T-helper 17 cell (primary cell): Measurements from ENCODE around the gene LMBR1L. TPM values are rescaled to one million over a fixed set of nuclear protein-coding genes. Genes with fewer than 3 reads are reported as not detected.
"Not testable (repeated sequence)": the region's sequence is repeated elsewhere in the genome, so short reads cannot be mapped to it uniquely, and the experiment has no call there.

ENCODE experiments used
- ATAC-seq: fragments of 150-1000 bp; cut with Tn5 transposase; 2 replicates; pipeline ENCODE4 v1.10.0; 2021; ENCODE audit warnings: mild to moderate bottlenecking, moderate library complexity
- DNase-seq, 3 donors: peaks; one replicate each; pipeline versions ENCODE4 v3.0.0 to v3.0.0-alpha.2; 2020 to 2021
- H3K9me3 ChIP-seq: one replicate; pipeline ENCODE4 v1.7.0; 2013; ENCODE audit warnings: low read length, mild to moderate bottlenecking; ENCODE audit not compliant: control insufficient read depth, poor library complexity, severe bottlenecking
- H3K27ac Mint-ChIP-seq: one replicate; pipeline ENCODE4 v1.8.0; 2022; ENCODE audit warnings: mild to moderate bottlenecking, moderate library complexity, mixed read lengths
- H3K27me3 Mint-ChIP-seq: one replicate; pipeline ENCODE4 v1.8.0; 2022; ENCODE audit warnings: mixed read lengths
- H3K36me3 Mint-ChIP-seq: one replicate; pipeline ENCODE4 v1.8.0; 2022; ENCODE audit warnings: low read depth, mixed read lengths
- H3K4me1 Mint-ChIP-seq: one replicate; pipeline ENCODE4 v1.8.0; 2022; ENCODE audit warnings: mild to moderate bottlenecking, mixed read lengths
- H3K4me3 Mint-ChIP-seq: one replicate; pipeline ENCODE4 v1.8.0; 2022; ENCODE audit warnings: mild to moderate bottlenecking, moderate library complexity, mixed read lengths
- total RNA-seq, 4 donors: library from RNA in 2 of 4; stranded (reverse) in 2 of 4; gene quantifications; one replicate each; pipeline ENCODE4 v1.2.3 and lab custom pipeline; 2022 to 2026

The LMBR1L gene, protein sequence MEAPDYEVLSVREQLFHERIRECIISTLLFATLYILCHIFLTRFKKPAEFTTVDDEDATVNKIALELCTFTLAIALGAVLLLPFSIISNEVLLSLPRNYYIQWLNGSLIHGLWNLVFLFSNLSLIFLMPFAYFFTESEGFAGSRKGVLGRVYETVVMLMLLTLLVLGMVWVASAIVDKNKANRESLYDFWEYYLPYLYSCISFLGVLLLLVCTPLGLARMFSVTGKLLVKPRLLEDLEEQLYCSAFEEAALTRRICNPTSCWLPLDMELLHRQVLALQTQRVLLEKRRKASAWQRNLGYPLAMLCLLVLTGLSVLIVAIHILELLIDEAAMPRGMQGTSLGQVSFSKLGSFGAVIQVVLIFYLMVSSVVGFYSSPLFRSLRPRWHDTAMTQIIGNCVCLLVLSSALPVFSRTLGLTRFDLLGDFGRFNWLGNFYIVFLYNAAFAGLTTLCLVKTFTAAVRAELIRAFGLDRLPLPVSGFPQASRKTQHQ
- total RNA-seq (100 to 1,000 TPM; 257 to 270 TPM), total RNA-seq (lab: John Stamatoyannopoulos, UW) (111 to 152 reads per million in 2 donors)

DNA sequence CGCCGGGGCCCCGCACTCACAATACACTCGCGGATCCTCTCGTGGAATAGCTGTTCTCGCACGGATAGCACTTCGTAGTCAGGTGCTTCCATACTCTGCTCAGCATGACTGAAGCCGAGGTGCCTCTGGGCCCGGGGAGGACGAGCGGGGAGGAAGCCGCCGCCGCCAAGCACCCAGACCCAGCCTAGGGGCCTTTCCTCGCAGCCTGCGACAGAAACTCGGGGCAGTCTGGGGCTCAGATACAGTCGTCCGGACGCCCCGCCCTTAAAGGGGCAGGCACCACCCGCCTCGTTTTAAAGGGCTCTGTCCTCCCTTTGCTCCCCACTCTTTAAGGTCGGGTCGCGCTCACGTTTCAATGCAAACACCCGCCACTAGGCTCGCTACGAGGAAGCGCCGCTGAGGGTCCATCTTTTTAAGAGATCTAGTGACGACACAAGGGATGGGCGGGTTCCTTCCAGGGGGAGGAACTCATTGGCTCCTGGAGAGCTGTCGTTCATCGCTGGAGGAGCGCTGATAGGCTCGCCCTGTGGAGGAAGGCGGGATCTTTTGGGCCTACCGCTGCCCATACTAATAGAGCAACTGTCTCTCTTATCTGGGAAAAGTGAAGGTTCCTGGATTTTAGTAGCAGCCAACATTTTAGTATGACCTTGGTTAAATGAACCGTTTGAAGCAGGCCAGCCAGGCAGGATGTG is at the start of gene LMBR1L:
LMBR1L (minus strand) TSS at position 384 of the 692 bp plus-strand sequence; CDS start at position 92, 292 bp downstream.
- DNase-seq (peak; percentile 85 to 93 (median 91)), ATAC-seq (peak; percentile 94)
- Mint-ChIP-seq H3K27me3 (no peaks in the 10 kb centered on the region), H3K4me3 (peak within 1 kb of the TSS; percentile 98), H3K4me1 (peaks cover 23% of the 10 kb centered on the region), H3K36me3 (peaks cover 2% of the 10 kb centered on the region), H3K27ac (peak within 1 kb of the TSS; percentile 99)
- no peaks in the 10 kb centered on the region for H3K9me3 ChIP-seq

DNA sequence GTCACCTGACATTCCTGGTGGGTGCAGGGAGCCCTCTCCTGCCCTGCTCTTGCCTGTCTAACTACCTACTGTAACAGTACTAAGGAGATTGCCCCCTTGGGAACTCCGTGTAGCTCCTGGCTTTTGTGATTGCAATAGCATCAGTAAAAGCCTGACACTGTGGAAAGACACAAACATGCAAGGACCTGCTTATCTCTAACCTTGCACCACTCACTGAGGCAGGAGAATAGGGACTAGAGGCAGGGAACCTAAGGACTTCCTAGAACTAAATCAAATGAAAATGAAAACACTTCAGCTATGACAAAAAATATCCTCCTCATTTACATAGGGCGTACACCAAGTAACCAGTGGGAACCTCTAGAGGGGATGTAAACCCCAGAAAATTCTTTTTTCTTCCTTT is 49.8 kb upstream of the LMBR1L start:
- no peaks in the 10 kb centered on the region for H3K9me3 ChIP-seq
- no peaks in the 10 kb centered on the region for H3K4me1 Mint-ChIP-seq
- no peak overlapping the region for H3K27ac Mint-ChIP-seq
- no peaks in the 10 kb centered on the region for H3K27me3 Mint-ChIP-seq
- DNase-seq, result no peak
- ATAC-seq, result no peak
- H3K36me3 Mint-ChIP-seq, result no peaks in the 10 kb centered on the region
- H3K4me3 Mint-ChIP-seq, result no peak overlapping the region

DNA sequence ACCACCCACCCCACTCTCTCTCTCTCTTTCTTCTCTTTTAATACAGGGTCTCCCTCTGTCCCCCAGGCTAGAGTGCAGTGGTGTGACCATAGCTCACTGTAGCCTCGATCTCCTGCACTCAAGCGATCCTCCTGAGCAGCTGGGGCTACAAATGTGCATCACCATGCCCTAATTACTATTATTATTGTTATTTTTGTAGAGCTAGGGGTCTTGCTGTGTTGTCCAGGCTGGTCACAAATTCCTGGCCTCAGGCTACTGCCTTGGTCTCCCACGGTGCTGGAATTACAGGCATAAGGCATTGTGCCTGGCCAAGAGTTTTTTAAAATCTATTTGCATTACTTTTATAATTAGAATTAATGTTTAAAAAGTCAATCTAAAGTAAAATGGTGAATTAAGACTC is 43.6 kb upstream of the LMBR1L start:
- no peak overlapping the region for H3K4me3 Mint-ChIP-seq
- no peaks in the 10 kb centered on the region for H3K9me3 ChIP-seq
- H3K36me3 Mint-ChIP-seq, result no peaks in the 10 kb centered on the region
- peak overlapping the region; percentile 29 for H3K27ac Mint-ChIP-seq
- ATAC-seq (no peak), DNase-seq (no peak)
- peaks cover 4% of the 10 kb centered on the region for H3K4me1 Mint-ChIP-seq
- no peaks in the 10 kb centered on the region for H3K27me3 Mint-ChIP-seq

- Mint-ChIP-seq H3K27ac (no peak overlapping the region), H3K4me1 (peaks cover 13% of the 10 kb centered on the region), H3K27me3 (no peaks in the 10 kb centered on the region), H3K36me3 (peaks cover 4% of the 10 kb centered on the region), H3K4me3 (no peak overlapping the region)
- DNase-seq, result no peak
- no peak for ATAC-seq
- no peaks in the 10 kb centered on the region for H3K9me3 ChIP-seq
Observed at GRCh38 chr12:49147384-49147783, 36.7 kb upstream of the LMBR1L start.

GRCh38 chr12:49146406-49146805 is 35.8 kb upstream of the LMBR1L start:
- H3K4me1 Mint-ChIP-seq, result peaks cover 13% of the 10 kb centered on the region
- DNase-seq (no peak), ATAC-seq (no peak)
- no peak overlapping the region for H3K4me3 Mint-ChIP-seq
- H3K27me3 Mint-ChIP-seq, result no peaks in the 10 kb centered on the region
- no peaks in the 10 kb centered on the region for H3K9me3 ChIP-seq
- peaks cover 4% of the 10 kb centered on the region for H3K36me3 Mint-ChIP-seq
- no peak overlapping the region for H3K27ac Mint-ChIP-seq

- ATAC-seq (no peak), DNase-seq (no peak)
- Mint-ChIP-seq H3K27ac (no peak overlapping the region), H3K27me3 (no peaks in the 10 kb centered on the region), H3K36me3 (peaks cover 4% of the 10 kb centered on the region), H3K4me3 (no peak overlapping the region), H3K4me1 (peaks cover 12% of the 10 kb centered on the region)
- H3K9me3 ChIP-seq, result no peaks in the 10 kb centered on the region
Observed at GRCh38 chr12:49144384-49144783, 33.7 kb upstream of the LMBR1L start.

GRCh38 chr12:49138999-49139398 is 28.4 kb upstream of the LMBR1L start:
- no peak for ATAC-seq
- Mint-ChIP-seq H3K4me1 (peaks cover 7% of the 10 kb centered on the region), H3K36me3 (no peaks in the 10 kb centered on the region), H3K4me3 (no peak overlapping the region), H3K27ac (no peak overlapping the region), H3K27me3 (no peaks in the 10 kb centered on the region)
- no peak for DNase-seq
- no peaks in the 10 kb centered on the region for H3K9me3 ChIP-seq

DNA sequence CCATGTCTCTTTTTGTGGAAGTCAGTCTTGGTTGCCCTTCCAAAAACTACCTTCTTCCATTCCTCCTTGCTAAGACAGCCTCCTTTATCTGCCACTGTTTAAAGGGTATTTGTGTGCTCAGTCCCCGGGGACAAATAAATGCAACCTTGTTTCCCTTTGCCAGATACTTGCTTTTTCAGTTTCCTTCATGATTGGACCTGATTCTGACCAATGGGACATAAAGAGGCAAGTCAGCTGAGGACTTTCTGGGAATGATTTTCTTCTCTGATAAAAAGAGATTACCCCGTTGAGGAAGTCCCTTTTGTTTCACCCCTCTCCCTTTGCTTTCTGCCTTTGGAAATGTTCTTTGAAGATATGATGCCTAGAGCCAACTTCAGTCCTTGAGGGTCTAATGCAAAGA is 27.9 kb upstream of the LMBR1L start:
- no peak overlapping the region for H3K4me3 Mint-ChIP-seq
- ATAC-seq (no peak), DNase-seq (no peak)
- H3K9me3 ChIP-seq, result no peaks in the 10 kb centered on the region
- no peaks in the 10 kb centered on the region for H3K36me3 Mint-ChIP-seq
- no peaks in the 10 kb centered on the region for H3K27me3 Mint-ChIP-seq
- no peak overlapping the region for H3K27ac Mint-ChIP-seq
- peaks cover 7% of the 10 kb centered on the region for H3K4me1 Mint-ChIP-seq

DNA sequence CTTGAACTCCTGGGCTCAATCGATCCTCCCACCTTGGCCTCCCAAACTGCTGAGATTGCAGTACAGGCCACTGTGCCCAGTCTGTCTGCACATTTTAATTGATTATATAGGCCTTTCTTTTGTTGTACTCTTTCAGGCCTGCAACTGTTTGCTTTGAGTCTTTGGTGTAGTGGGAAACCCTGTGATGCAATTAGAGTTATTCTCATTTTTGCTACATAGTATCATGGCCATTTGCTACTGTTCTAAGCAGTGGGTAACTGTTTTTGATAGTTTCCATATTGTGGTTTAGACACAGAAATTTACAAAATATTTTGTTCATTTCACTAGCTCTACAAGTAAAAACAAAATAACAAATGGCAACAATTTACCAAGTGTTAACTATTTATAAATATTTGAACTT is 26.8 kb upstream of the LMBR1L start:
- no peak for DNase-seq
- peaks cover 5% of the 10 kb centered on the region for H3K4me1 Mint-ChIP-seq
- ATAC-seq, result no peak
- no peaks in the 10 kb centered on the region for H3K36me3 Mint-ChIP-seq
- H3K27ac Mint-ChIP-seq, result no peak overlapping the region
- no peaks in the 10 kb centered on the region for H3K27me3 Mint-ChIP-seq
- no peaks in the 10 kb centered on the region for H3K9me3 ChIP-seq
- H3K4me3 Mint-ChIP-seq, result no peak overlapping the region

- not testable (repeated sequence) for H3K9me3 ChIP-seq, ATAC-seq, H3K27me3 Mint-ChIP-seq, DNase-seq, H3K36me3 Mint-ChIP-seq, H3K27ac Mint-ChIP-seq, H3K4me3 Mint-ChIP-seq, H3K4me1 Mint-ChIP-seq
Observed at GRCh38 chr12:49136997-49137396, 26.4 kb upstream of the LMBR1L start.

DNA sequence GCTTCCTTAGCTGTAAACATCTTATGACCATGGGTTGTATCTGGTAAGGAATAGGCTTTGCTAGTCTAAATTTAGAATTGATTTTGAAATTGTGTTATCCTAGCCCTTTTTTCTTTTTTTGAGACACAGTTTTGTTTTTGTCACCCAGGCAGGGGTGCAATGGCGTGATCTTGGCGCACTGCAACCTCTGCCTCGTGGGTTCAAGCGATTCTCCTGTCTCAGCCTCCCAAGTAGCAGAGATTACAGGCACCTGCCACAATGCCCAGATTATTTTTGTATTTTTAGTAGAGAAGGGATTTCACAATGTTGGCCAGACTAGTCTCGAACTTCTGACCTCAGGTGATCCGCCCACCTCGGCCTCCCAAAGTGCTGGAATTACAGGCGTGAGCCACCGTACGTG is 22.9 kb upstream of the LMBR1L start:
- H3K27ac Mint-ChIP-seq, result no peak overlapping the region
- H3K4me3 Mint-ChIP-seq, result no peak overlapping the region
- peaks cover 29% of the 10 kb centered on the region for H3K4me1 Mint-ChIP-seq

GRCh38 chr12:49133014-49133413 is 22.4 kb upstream of the LMBR1L start:
- DNase-seq (no peak), ATAC-seq (no peak)
- no peak overlapping the region for H3K4me3 Mint-ChIP-seq
- no peaks in the 10 kb centered on the region for H3K27me3 Mint-ChIP-seq
- no peaks in the 10 kb centered on the region for H3K9me3 ChIP-seq
- H3K4me1 Mint-ChIP-seq, result peaks cover 29% of the 10 kb centered on the region
- H3K36me3 Mint-ChIP-seq, result no peaks in the 10 kb centered on the region
- H3K27ac Mint-ChIP-seq, result no peak overlapping the region

More for the DNA sequence above, 22.9 kb upstream of the LMBR1L start:
- Mint-ChIP-seq H3K27me3 (no peaks in the 10 kb centered on the region), H3K36me3 (no peaks in the 10 kb centered on the region)
- no peak for ATAC-seq
- no peak for DNase-seq
- H3K9me3 ChIP-seq, result no peaks in the 10 kb centered on the region

DNA sequence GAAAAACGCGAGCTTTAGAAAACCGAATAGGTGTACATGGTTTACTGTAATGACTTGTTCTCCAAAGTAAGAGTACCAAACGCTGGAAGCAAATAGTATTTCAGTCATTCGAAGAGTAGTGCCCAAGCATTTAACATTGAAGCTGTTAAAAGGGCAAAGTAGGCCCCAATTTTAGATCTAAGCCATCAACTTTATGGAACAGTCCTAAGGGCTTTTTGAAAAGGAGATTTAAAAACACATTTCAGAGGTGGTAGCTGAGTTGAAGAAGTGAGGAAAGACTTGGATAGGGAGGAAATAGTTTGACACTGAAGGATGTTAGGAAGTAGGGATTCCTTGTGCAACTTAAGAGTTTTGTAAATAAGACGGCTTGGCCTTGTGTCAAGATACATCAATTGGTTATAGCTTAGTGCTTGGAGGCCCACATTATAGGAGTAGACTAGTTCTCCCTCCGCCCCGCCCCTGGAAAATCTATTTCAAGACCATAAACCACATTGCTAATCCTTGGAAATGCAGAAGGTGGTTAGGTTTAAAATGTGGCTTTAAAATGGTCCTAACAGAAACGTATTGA is 21.3 kb upstream of the LMBR1L start:
- ATAC-seq, result no peak
- Mint-ChIP-seq H3K4me3 (peak overlapping the region; percentile 98), H3K27ac (peak overlapping the region; percentile 98), H3K4me1 (peaks cover 35% of the 10 kb centered on the region), H3K27me3 (no peaks in the 10 kb centered on the region), H3K36me3 (peaks cover 3% of the 10 kb centered on the region)
- no peak for DNase-seq
- no peaks in the 10 kb centered on the region for H3K9me3 ChIP-seq
